Glutamatergic neuron (in vitro differentiated cells): Measurements from ENCODE around the gene TMX2. TPM values are rescaled to one million over a fixed set of nuclear protein-coding genes. Genes with fewer than 3 reads are reported as not detected.
"Not testable (repeated sequence)": the region's sequence is repeated elsewhere in the genome, so short reads cannot be mapped to it uniquely, and the experiment has no call there.

Experiments used
- DNase-seq: peaks from one replicate; pipeline ENCODE4 v3.0.0; 2022
- H3K27ac Mint-ChIP-seq: one replicate; pipeline ENCODE4 v1.8.0; 2020; ENCODE audit warnings: mild to moderate bottlenecking, mixed read lengths, inconsistent platforms; ENCODE audit not compliant: unreplicated experiment
- H3K27me3 Mint-ChIP-seq: one replicate; pipeline ENCODE4 v1.8.0; 2020; ENCODE audit warnings: mild to moderate bottlenecking, moderate library complexity, mixed read lengths, inconsistent platforms; ENCODE audit not compliant: unreplicated experiment
- H3K36me3 Mint-ChIP-seq: one replicate; pipeline ENCODE4 v1.8.0; 2020; ENCODE audit warnings: mild to moderate bottlenecking, mixed read lengths, inconsistent platforms; ENCODE audit not compliant: unreplicated experiment
- H3K4me1 Mint-ChIP-seq: one replicate; pipeline ENCODE4 v1.8.0; 2020; ENCODE audit warnings: mild to moderate bottlenecking, low read depth, mixed read lengths, inconsistent platforms; ENCODE audit not compliant: unreplicated experiment
- H3K4me3 Mint-ChIP-seq: one replicate; pipeline ENCODE4 v1.8.0; 2020; ENCODE audit warnings: mild to moderate bottlenecking, mixed read lengths, inconsistent platforms; ENCODE audit not compliant: unreplicated experiment
- H3K9me3 Mint-ChIP-seq: one replicate; pipeline ENCODE4 v1.8.0; 2020; ENCODE audit warnings: mild to moderate bottlenecking, moderate library complexity, mixed read lengths, inconsistent platforms; ENCODE audit not compliant: unreplicated experiment
- CTCF ChIP-seq: fragments of 200-600 bp; sonication (generic); IDR thresholded peaks from one replicate; pipeline ENCODE4 v1.5.0; 2021; ENCODE audit not compliant: partially characterized antibody, unreplicated experiment
- total RNA-seq: library from RNA; stranded (reverse); fragmentation: NEBNext Ultra II Directional; extraction: Animal tissue kit (Norgen Biotek cat#: 25700); gene quantifications from one replicate; pipeline ENCODE4 v1.2.1, GENCODE V29; 2021; ENCODE audit not compliant: unreplicated experiment

The TMX2 gene
- total RNA-seq, 1 donor from 2014 or later = 94.5 TPM

- Mint-ChIP-seq H3K27ac (no peak overlapping the region), H3K36me3 (no peaks in the 10 kb centered on the region), H3K4me3 (no peak overlapping the region), H3K27me3 (no peaks in the 10 kb centered on the region), H3K4me1 (no peaks in the 10 kb centered on the region), H3K9me3 (no peaks in the 10 kb centered on the region)
- DNase-seq = no peak
- TF ChIP-seq CTCF = no peak
Observed at GRCh38 chr11:57703341-57703740, 9.1 kb upstream of the TMX2 start.

GRCh38 chr11:57704932-57705331 is 7.5 kb upstream of the TMX2 start:
- Mint-ChIP-seq H3K4me1 (no peaks in the 10 kb centered on the region), H3K36me3 (no peaks in the 10 kb centered on the region), H3K4me3 (no peak overlapping the region), H3K27ac (no peak overlapping the region), H3K27me3 (no peaks in the 10 kb centered on the region), H3K9me3 (no peaks in the 10 kb centered on the region)
- no peak for DNase-seq
- TF ChIP-seq CTCF = no peak

- not testable (repeated sequence) for H3K4me3 Mint-ChIP-seq, DNase-seq, H3K36me3 Mint-ChIP-seq, H3K4me1 Mint-ChIP-seq, H3K27me3 Mint-ChIP-seq, H3K27ac Mint-ChIP-seq, H3K9me3 Mint-ChIP-seq
Observed at GRCh38 chr11:57705432-57705831, 7.0 kb upstream of the TMX2 start.

GRCh38 chr11:57709802-57710367 is 2.5 kb upstream of the TMX2 start:
- Mint-ChIP-seq H3K4me1 (peaks cover 16% of the 10 kb centered on the region), H3K4me3 (no peak overlapping the region), H3K27ac (no peak overlapping the region), H3K9me3 (peaks cover 2% of the 10 kb centered on the region), H3K36me3 (no peaks in the 10 kb centered on the region), H3K27me3 (peaks cover 2% of the 10 kb centered on the region)
- TF ChIP-seq CTCF = no peak
- DNase-seq = no peak

GRCh38 chr11:57711414-57712255 is 758 bp upstream of the TMX2 start, which contains the start of gene MED19:
MED19 (minus strand) TSS chr11:57712215; CDS start chr11:57712179, 36 bp downstream.
- no peaks in the 10 kb centered on the region for H3K36me3 Mint-ChIP-seq
- peaks cover 2% of the 10 kb centered on the region for H3K27me3 Mint-ChIP-seq
- peak; percentile 80 for DNase-seq
- H3K4me1 Mint-ChIP-seq = peaks cover 16% of the 10 kb centered on the region
- H3K4me3 Mint-ChIP-seq = peak within 1 kb of the TSS; percentile 99
- peaks cover 2% of the 10 kb centered on the region for H3K9me3 Mint-ChIP-seq
- TF ChIP-seq CTCF = no peak
- H3K27ac Mint-ChIP-seq = peak within 1 kb of the TSS; percentile 95
